Tongue (tissue), 2 donors: Measurements from ENCODE around the gene PIERCE2. TPM values are rescaled to one million over a fixed set of nuclear protein-coding genes. Genes with fewer than 3 reads are reported as not detected.
A peak's percentile ranks its signal among the peaks of the same experiment; 100 is the strongest.
"Not testable (repeated sequence)": the region's sequence is repeated elsewhere in the genome, so short reads cannot be mapped to it uniquely, and the experiment has no call there.

ENCODE experiments used
- DNase-seq: peaks from one replicate; pipeline ENCODE4 v3.0.0-alpha.2; 2015
- total RNA-seq: library from RNA; depleted of rRNA; stranded (reverse); fragments of >200 nt; gene quantifications from one replicate; pipeline ENCODE4 v1.2.3, GENCODE V29; 2014

The PIERCE2 gene
- total RNA-seq, 1 donor from 2014 or later, result not detected

DNA sequence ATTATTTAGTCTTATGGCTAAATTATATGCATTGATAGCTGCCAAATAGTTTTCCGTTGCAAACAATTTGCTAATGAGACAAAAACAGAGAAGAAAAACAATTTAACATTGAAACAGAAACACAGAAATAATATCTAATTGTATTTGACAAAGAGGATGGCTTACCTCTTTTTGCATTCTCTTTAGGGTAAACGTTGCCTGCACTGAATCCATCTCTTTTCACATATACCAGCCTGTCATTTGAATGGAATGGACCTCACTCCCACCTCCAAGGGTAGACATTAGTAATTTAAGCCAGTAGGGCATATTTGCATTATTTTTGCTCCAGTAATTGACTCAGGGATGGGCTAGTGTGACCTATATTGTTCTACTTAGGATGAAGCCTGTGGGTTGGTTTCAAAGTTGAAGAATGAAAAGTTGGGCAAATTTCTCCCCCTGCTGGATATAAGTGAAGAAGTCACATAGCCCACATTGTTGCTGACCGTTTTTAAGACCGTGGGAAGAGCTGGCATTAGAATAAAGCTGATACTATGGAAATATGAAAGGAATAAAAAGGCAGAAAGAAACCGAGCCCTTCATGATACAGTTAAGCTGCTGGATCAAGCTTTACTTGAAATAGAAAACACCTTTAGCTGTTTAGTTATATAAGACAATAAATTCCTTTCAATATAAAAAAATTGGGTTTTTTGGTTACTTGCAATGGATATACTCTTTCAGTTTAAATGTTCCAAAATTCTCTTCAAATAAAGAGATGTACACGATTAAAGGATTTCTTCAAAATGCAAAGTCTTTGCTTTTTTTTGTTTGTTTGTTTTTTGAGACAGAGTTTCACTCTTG is 26.9 kb downstream of the PIERCE2 start:
- DNase-seq, result peak; percentile 54

DNA sequence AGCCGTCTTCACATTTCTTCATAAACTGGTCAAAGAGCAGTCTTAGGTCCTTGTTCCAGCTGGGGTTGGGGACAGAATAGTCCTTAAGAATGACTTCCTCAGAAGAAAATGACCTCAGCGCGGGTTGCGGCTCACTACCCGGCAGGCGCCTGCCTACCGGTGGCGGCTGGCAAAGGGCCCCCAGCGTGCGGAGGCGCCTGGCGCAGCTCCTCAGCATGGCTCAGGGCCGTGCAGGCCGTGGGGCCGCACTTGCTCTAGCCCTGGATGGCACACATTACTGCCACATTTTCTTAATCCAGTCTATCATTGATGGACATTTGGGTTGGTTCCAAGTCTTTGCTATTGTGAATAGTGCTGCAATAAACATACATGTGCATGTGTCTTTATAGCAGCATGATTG is 34.8 kb downstream of the PIERCE2 start:
- DNase-seq, result not testable (repeated sequence)

DNA sequence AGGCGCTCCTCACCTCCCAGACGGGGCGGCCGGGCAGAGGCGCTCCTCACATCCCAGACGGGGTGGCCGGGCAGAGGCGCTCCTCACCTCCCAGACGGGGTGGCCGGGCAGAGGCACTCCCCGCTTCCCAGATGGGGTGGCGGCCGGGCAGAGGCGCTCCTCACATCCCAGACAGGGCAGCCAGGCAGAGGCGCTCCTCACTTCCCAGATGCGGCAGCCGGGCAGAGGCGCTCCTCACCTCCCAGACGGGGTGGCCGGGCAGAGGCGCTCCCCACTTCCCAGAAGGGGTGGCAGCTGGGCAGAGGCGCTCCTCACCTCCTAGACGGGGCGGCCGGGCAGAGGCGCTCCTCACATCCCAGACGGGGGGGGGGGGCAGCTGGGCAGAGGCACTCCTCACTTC is 37.6 kb downstream of the PIERCE2 start:
- DNase-seq, result not testable (repeated sequence)

DNA sequence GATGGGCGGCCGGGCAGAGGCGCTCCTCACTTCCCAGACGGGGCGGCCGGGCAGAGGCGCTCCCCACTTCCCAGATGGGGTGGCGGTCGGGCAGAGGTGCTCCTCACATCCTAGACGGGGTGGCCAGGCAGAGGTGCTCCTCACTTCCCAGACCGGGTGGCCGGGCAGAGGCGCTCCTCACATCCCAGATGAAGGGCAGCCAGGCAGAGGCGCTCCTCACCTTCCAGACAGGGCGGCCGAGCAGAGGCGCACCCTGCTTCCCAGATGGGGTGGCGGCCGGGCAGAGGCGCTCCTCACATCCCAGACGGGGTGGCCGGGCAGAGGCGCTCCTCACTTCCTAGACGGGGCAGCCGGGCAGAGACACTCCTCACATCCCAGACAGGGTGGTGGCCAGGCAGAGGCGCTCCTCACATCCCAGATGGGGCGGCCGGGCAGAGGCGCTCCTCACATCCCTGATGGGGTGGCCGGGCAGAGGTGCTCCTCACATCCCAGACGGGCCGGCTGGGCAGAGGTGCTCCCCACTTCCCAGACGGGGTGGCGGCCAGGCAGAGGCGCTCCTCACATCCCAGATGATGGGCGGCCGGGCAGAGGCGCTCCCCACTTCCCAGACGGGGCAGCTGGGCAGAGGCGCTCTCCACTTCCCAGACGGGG is 38.2 kb downstream of the PIERCE2 start:
- DNase-seq, result not testable (repeated sequence)

DNA sequence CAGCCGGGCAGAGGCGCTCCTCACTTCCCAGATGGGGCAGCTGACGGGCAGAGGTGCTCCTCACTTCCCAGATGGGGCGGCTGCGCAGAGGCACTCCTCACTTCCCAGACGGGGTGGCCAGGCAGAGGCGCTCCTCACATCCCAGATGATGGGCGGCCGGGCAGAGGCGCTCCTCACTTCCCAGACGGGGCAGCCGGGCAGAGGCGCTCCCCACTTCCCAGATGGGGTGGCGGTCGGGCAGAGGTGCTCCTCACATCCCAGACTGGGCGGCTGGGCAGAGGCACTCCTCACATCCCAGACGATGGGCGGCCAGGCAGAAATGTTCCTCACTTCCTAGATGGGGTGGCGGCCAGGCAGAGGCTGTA is 38.7 kb downstream of the PIERCE2 start:
- not testable (repeated sequence) for DNase-seq

DNA sequence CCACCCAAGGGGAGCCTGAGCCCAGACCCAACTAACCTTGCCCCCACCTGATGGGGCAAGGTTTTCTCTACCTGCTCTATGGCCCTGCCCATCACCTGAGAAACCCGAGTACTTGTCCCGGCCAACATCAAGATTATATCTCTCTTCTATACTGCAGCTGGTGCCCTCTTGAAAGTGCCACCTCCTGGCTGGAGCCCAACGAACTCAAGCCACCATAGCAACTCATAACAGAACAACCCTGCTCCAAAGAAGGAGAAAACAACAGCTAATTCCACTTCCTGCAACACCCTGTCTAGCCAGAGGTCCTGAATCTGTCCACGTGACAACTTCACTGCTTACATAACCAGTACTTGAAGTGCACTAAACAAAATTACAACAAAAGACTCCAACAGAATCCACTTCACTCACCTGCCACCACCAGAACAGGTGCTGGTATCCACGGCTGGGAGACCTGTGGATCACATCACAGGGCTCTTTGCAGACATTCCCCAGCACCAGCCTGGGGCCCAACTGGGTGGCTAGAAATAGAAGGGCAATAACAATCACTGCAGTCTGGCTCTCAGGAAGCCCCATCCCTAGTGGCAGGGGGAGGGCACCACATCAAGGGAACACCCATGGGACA is 49.2 kb downstream of the PIERCE2 start:
- DNase-seq, result no peak

DNA sequence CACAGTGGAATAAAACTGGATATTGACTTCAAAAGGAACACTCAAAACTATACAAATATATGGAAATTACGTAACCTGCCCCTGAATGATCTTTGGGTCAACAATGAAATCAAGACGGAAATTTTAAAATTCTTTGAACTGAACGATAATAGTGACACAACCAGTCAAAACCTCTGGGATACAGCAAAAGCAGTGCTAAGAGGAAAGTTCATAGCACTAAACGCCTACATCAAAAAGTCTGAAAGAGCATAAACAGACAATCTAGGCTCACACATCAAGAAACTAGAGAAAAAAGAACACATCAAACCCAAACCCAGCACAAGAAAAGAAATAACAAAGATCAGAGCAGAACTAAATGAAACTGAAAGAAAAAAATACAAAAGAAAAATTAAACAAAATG is 53.2 kb downstream of the PIERCE2 start:
- no peak for DNase-seq

DNA sequence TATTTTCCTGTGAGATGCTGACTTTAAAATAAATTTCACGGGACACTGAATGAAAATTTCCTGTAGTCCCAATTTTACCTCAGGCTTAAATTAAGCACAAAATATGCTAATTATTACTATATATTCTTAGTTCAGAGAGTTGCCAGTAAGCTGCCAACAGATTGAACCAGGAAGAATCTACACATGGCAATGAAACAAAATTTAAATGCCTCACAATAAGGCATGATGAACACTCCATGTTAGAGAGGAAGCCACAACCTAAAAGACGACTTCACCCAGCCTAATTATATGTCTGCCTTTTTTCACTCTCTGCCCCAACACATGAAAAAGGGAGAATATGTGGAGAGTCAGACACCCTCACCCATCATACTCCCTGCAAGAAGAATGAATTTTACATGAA is 60.0 kb downstream of the PIERCE2 start:
- DNase-seq, result no peak

Other genes with a start within 250 kb of the PIERCE2 start
- 88.9 TPM for gene RSL24D1, start 211.6 kb upstream of the PIERCE2 start, total RNA-seq
- 16.2 TPM for gene RAB27A, start 118.7 kb upstream of the PIERCE2 start, total RNA-seq
- 8.6 TPM for gene PIGBOS1, start 89.4 kb upstream of the PIERCE2 start, total RNA-seq
- gene PIGB, start 89.3 kb upstream of the PIERCE2 start, total RNA-seq, result 6.4 TPM
- gene CCPG1, start 136 bp upstream of the PIERCE2 start, total RNA-seq, result 49.1 TPM
- gene DNAAF4, start 99.7 kb downstream of the PIERCE2 start, total RNA-seq, result 3.1 TPM
- 22.6 TPM for gene PYGO1, start 179.8 kb downstream of the PIERCE2 start, total RNA-seq